ENCODE data around the gene RNF26.

Gene RNF26

GRCh38 chr11:119338318-119338890 is 4.1 kb downstream of the RNF26 start:
- TF ChIP-seq SUZ12 (IDR thresholded peaks at IDR 0.05; ENCODE audit: extremely low read depth, insufficient read depth, insufficient read length) (no peak), YY1 (IDR thresholded peaks at IDR 0.05; ENCODE audit: insufficient read depth, insufficient read length) (no peak), ZNF274 (IDR thresholded peaks at IDR 0.05; ENCODE audit: low read depth, low read length) (no peak)
- peak overlapping the region; percentile 15 for H3K4me3 ChIP-seq (ENCODE audit: insufficient read length, low read depth)
- no peaks in the 10 kb centered on the region for H3K9me3 ChIP-seq (ENCODE audit: insufficient read depth, low read length)
- H3K4me1 ChIP-seq (ENCODE audit: insufficient read depth, insufficient read length) = peaks cover 27% of the 10 kb centered on the region
- H3K36me3 ChIP-seq (ENCODE audit: insufficient read depth, insufficient read length, low read length) = peaks cover 20% of the 10 kb centered on the region
- peak overlapping the region; percentile 70 for H3K9ac ChIP-seq (ENCODE audit: insufficient read length, low read depth)
- DNase-seq (ENCODE audit: low read depth, low spot score) = no peak
- peaks cover 28% of the 10 kb centered on the region for H3K27me3 ChIP-seq (ENCODE audit: insufficient read depth, insufficient read length)

DNA sequence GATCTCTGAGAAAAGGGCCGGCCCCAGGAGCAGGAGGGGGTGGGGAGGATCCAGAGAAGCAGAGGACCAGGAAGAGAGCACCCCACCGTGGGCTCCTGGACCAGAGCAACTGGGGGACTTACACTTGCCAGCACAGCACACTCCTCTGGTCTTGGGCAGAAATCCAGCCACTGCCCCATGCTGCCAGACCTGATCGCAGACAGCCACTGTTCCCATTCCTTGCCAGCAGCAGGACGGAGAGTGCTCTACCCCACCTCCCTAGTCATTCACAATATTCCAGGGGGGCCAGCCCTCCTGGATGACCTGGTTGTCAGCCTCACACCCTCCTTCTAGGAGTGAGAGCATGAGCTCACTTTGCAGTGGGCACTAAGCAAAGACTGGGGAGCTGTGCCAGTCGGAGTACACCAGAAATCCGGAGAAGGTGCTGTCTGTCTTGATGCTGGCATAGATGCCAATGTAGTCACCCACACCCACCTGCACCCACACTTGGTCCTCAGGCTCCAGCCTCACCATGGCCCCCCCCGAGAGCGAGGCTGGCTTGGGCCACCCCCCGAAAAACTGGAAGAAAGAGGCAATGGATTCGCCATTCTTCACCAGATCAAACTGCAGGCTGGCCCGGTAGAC is 4.8 kb downstream of the RNF26 start:
- no peak for DNase-seq (ENCODE audit: low read depth, low spot score)
- H3K4me3 ChIP-seq (ENCODE audit: insufficient read length, low read depth) = peak overlapping the region; percentile 21
- H3K4me1 ChIP-seq (ENCODE audit: insufficient read depth, insufficient read length) = peaks cover 27% of the 10 kb centered on the region
- TF ChIP-seq SUZ12 (IDR thresholded peaks at IDR 0.05; ENCODE audit: extremely low read depth, insufficient read depth, insufficient read length) (no peak), ZNF274 (IDR thresholded peaks at IDR 0.05; ENCODE audit: low read depth, low read length) (no peak), YY1 (IDR thresholded peaks at IDR 0.05; ENCODE audit: insufficient read depth, insufficient read length) (no peak)
- no peaks in the 10 kb centered on the region for H3K9me3 ChIP-seq (ENCODE audit: insufficient read depth, low read length)
- peak overlapping the region; percentile 61 for H3K9ac ChIP-seq (ENCODE audit: insufficient read length, low read depth)
- peaks cover 28% of the 10 kb centered on the region for H3K27me3 ChIP-seq (ENCODE audit: insufficient read depth, insufficient read length)
- H3K36me3 ChIP-seq (ENCODE audit: insufficient read depth, insufficient read length, low read length) = peaks cover 20% of the 10 kb centered on the region

DNA sequence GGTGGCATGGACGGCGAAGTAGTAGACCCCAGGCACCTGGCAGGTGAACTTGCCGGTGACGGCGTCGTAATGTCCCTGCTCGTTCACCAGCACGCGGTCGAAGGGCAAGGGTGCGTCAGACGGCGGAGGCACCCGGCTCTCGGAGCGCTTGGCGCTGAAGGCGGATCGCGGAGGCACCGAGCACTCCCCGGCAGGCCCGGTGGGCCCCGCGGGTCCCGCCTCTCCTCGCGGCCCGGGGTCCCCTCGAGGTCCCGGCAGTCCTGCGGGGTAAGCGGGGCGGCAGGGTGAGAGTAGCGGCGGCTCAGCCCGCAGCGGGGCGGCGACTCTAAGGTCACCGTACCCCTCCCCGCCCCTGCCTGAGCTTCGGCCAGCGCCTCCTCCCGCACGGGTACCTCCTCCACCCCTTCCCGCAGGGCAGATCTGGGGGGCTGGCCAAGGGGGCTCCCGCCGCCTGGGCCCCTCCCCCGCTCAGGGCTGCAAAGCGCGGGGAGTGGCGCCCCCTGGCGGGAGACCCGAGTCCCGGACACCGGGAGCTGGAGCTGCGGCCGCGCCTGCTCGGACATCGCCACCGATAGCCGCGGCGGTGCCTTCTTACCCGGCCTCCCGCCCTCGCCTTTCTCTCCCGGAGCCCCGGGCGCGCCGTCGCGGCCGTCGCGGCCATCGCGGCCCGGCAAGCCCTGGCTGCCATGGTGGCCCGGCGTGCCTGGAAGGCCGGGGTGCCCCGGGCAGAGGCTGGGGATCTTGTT is 5.4 kb downstream of the RNF26 start:
- peaks cover 20% of the 10 kb centered on the region for H3K36me3 ChIP-seq (ENCODE audit: insufficient read depth, insufficient read length, low read length)
- peak overlapping the region; percentile 50 for H3K4me3 ChIP-seq (ENCODE audit: insufficient read length, low read depth)
- peaks cover 27% of the 10 kb centered on the region for H3K4me1 ChIP-seq (ENCODE audit: insufficient read depth, insufficient read length)
- TF ChIP-seq SUZ12 (IDR thresholded peaks at IDR 0.05; ENCODE audit: extremely low read depth, insufficient read depth, insufficient read length) (no peak), ZNF274 (IDR thresholded peaks at IDR 0.05; ENCODE audit: low read depth, low read length) (no peak)
- H3K9ac ChIP-seq (ENCODE audit: insufficient read length, low read depth) = peak overlapping the region; percentile 87
- peaks cover 32% of the 10 kb centered on the region for H3K27me3 ChIP-seq (ENCODE audit: insufficient read depth, insufficient read length)
- no peaks in the 10 kb centered on the region for H3K9me3 ChIP-seq (ENCODE audit: insufficient read depth, low read length)
- DNase-seq (ENCODE audit: low read depth, low spot score) = no peak

- Histone ChIP-seq H3K4me1 (ENCODE audit: insufficient read depth, insufficient read length) (peaks cover 20% of the 10 kb centered on the region), H3K4me3 (ENCODE audit: insufficient read length, low read depth) (peak within 1 kb of the TSS; percentile 50), H3K9me3 (ENCODE audit: insufficient read depth, low read length) (no peaks in the 10 kb centered on the region), H3K36me3 (ENCODE audit: insufficient read depth, insufficient read length, low read length) (peaks cover 14% of the 10 kb centered on the region), H3K9ac (ENCODE audit: insufficient read length, low read depth) (peak within 1 kb of the TSS; percentile 87), H3K27me3 (ENCODE audit: insufficient read depth, insufficient read length) (peaks cover 32% of the 10 kb centered on the region)
- TF ChIP-seq ZNF274 (IDR thresholded peaks at IDR 0.05; ENCODE audit: low read depth, low read length) (no peak), SUZ12 (IDR thresholded peaks at IDR 0.05; ENCODE audit: extremely low read depth, insufficient read depth, insufficient read length) (no peak)
- DNase-seq (ENCODE audit: low read depth, low spot score) = no peak
Measured at GRCh38 chr11:119340335-119341221, 6.3 kb downstream of the RNF26 start, which contains the start of gene C1QTNF5. Gene C1QTNF5, minus strand, starts transcription at chr11:119340883. Its CDS starts 486 bp downstream, at chr11:119340397.

DNA sequence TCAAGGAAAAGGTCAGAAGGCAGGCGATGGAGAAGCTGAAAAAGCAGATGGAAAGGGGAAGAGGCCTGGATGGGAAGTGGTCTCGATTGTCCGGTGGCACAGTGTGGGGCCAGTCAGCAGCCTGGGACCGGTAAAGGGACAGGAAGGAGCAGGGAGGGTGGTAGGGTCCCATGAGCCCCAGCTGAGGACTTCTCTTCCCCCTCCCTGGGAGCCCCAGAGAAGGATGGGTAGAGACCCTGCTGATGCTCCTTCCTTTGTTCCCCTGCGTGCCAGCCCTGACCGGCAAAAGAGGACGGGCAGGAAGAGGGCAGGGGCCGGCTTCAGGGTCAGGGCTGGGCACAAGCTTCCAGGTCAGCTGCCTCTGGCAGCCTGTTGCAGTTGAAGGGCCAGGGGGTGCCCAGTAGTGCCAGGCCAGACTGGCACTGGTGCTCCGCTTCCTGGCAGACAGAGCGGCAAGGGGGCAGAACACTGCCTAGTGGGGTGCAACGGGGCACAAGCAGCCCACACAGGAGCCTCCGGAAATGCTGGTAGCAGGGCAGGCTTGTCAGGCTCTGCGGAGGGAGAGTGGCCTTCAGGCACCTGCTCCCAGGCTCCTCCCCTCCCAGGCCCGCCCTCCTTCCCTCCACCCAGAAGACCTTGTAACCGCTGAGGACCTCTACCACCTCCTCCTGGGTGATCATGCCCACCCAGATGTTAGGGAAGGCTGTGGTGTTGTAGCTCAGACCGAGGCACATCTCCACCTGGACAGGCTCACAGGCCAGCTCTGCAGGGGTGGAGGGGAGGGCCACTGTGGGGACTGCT is 7.1 kb downstream of the RNF26 start:
- Histone ChIP-seq H3K4me3 (ENCODE audit: insufficient read length, low read depth) (no peak overlapping the region), H3K36me3 (ENCODE audit: insufficient read depth, insufficient read length, low read length) (peaks cover 6% of the 10 kb centered on the region), H3K9ac (ENCODE audit: insufficient read length, low read depth) (no peak overlapping the region), H3K4me1 (ENCODE audit: insufficient read depth, insufficient read length) (peaks cover 13% of the 10 kb centered on the region), H3K9me3 (ENCODE audit: insufficient read depth, low read length) (no peaks in the 10 kb centered on the region), H3K27me3 (ENCODE audit: insufficient read depth, insufficient read length) (peaks cover 37% of the 10 kb centered on the region)
- TF ChIP-seq YY1 (IDR thresholded peaks at IDR 0.05; ENCODE audit: insufficient read depth, insufficient read length) = no peak
- no peak for TF ChIP-seq SUZ12 (IDR thresholded peaks at IDR 0.05; ENCODE audit: extremely low read depth, insufficient read depth, insufficient read length)
- TF ChIP-seq ZNF274 (IDR thresholded peaks at IDR 0.05; ENCODE audit: low read depth, low read length) = no peak
- DNase-seq (ENCODE audit: low read depth, low spot score) = no peak

GRCh38 chr11:119342023-119342300 is 7.6 kb downstream of the RNF26 start:
- H3K9ac ChIP-seq (ENCODE audit: insufficient read length, low read depth) = no peak overlapping the region
- no peak overlapping the region for H3K4me3 ChIP-seq (ENCODE audit: insufficient read length, low read depth)
- TF ChIP-seq SUZ12 (IDR thresholded peaks at IDR 0.05; ENCODE audit: extremely low read depth, insufficient read depth, insufficient read length) = no peak
- no peak for TF ChIP-seq YY1 (IDR thresholded peaks at IDR 0.05; ENCODE audit: insufficient read depth, insufficient read length)
- TF ChIP-seq ZNF274 (IDR thresholded peaks at IDR 0.05; ENCODE audit: low read depth, low read length) = no peak
- H3K27me3 ChIP-seq (ENCODE audit: insufficient read depth, insufficient read length) = peaks cover 37% of the 10 kb centered on the region
- DNase-seq (ENCODE audit: low read depth, low spot score) = no peak
- H3K9me3 ChIP-seq (ENCODE audit: insufficient read depth, low read length) = no peaks in the 10 kb centered on the region
- peaks cover under 1% of the 10 kb centered on the region for H3K36me3 ChIP-seq (ENCODE audit: insufficient read depth, insufficient read length, low read length)
- peaks cover 11% of the 10 kb centered on the region for H3K4me1 ChIP-seq (ENCODE audit: insufficient read depth, insufficient read length)

Data from NT2/D1 (cell line).